Type B pancreatic cell (in vitro differentiated cells): Measurements from ENCODE around the gene LRRC36. TPM values are rescaled to one million over a fixed set of nuclear protein-coding genes. Genes with fewer than 3 reads are reported as not detected.

Source experiments
- DNase-seq: peaks from one replicate; pipeline ENCODE4 v3.0.0; 2021; ENCODE audit warnings: mixed read lengths; ENCODE audit not compliant: unreplicated experiment; ENCODE audit errors: extremely low spot score
- H3K27ac Mint-ChIP-seq: 2 replicates; pipeline ENCODE4 v1.8.0; 2021; ENCODE audit warnings: mild to moderate bottlenecking, mixed read lengths
- H3K27me3 Mint-ChIP-seq: 2 replicates; pipeline ENCODE4 v1.8.0; 2021; ENCODE audit warnings: mixed read lengths
- H3K36me3 Mint-ChIP-seq: 2 replicates; pipeline ENCODE4 v1.8.0; 2021; ENCODE audit warnings: mixed read lengths
- H3K4me1 Mint-ChIP-seq: one replicate; pipeline ENCODE4 v1.8.0; 2021; ENCODE audit warnings: mixed read lengths; ENCODE audit not compliant: unreplicated experiment
- H3K4me3 Mint-ChIP-seq: 2 replicates; pipeline ENCODE4 v1.8.0; 2021; ENCODE audit warnings: mild to moderate bottlenecking, mixed read lengths
- H3K9me3 Mint-ChIP-seq: 2 replicates; pipeline ENCODE4 v1.8.0; 2021; ENCODE audit warnings: mixed read lengths
- CTCF ChIP-seq: fragments of 200-600 bp; sonication (generic); conservative IDR thresholded peaks from 2 replicates; pipeline ENCODE4 v1.5.0; 2021; ENCODE audit warnings: antibody characterized with exemption, mild to moderate bottlenecking
- total RNA-seq: library from RNA; stranded (reverse); gene quantifications from 2 replicates; pipeline ENCODE4 v1.2.1, GENCODE V29; 2021; ENCODE audit warnings: low replicate concordance

LRRC36 gene
- total RNA-seq, 1 donor from 2014 or later: 1.1 TPM

- no peak for TF ChIP-seq CTCF
- peaks cover 12% of the 10 kb centered on the region for H3K4me1 Mint-ChIP-seq
- no peak for DNase-seq
- H3K27ac Mint-ChIP-seq: no peak overlapping the region
- no peaks in the 10 kb centered on the region for H3K36me3 Mint-ChIP-seq
- no peaks in the 10 kb centered on the region for H3K9me3 Mint-ChIP-seq
- peaks cover 13% of the 10 kb centered on the region for H3K27me3 Mint-ChIP-seq
- H3K4me3 Mint-ChIP-seq: no peak overlapping the region
Measured at GRCh38 chr16:67383284-67383683, 56.7 kb downstream of the LRRC36 start.

GRCh38 chr16:67384778-67385510 lies 58.3 kb downstream of the LRRC36 start:
- TF ChIP-seq CTCF: no peak
- H3K36me3 Mint-ChIP-seq: no peaks in the 10 kb centered on the region
- H3K4me1 Mint-ChIP-seq: peaks cover 21% of the 10 kb centered on the region
- no peak overlapping the region for H3K4me3 Mint-ChIP-seq
- peaks cover 13% of the 10 kb centered on the region for H3K27me3 Mint-ChIP-seq
- no peaks in the 10 kb centered on the region for H3K9me3 Mint-ChIP-seq
- DNase-seq: no peak
- H3K27ac Mint-ChIP-seq: no peak overlapping the region

- no peak for DNase-seq
- Mint-ChIP-seq H3K9me3 (no peaks in the 10 kb centered on the region), H3K4me3 (no peak overlapping the region), H3K27ac (no peak overlapping the region), H3K27me3 (peaks cover 13% of the 10 kb centered on the region), H3K4me1 (peaks cover 21% of the 10 kb centered on the region), H3K36me3 (no peaks in the 10 kb centered on the region)
- no peak for TF ChIP-seq CTCF
Measured at GRCh38 chr16:67386861-67387455, 60.3 kb downstream of the LRRC36 start.

GRCh38 chr16:67387479-67388079 lies 61.0 kb downstream of the LRRC36 start:
- H3K36me3 Mint-ChIP-seq: no peaks in the 10 kb centered on the region
- H3K4me1 Mint-ChIP-seq: peaks cover 25% of the 10 kb centered on the region
- H3K9me3 Mint-ChIP-seq: no peaks in the 10 kb centered on the region
- TF ChIP-seq CTCF: no peak
- no peak for DNase-seq
- no peak overlapping the region for H3K27ac Mint-ChIP-seq
- no peak overlapping the region for H3K4me3 Mint-ChIP-seq
- H3K27me3 Mint-ChIP-seq: peaks cover 16% of the 10 kb centered on the region

- no peaks in the 10 kb centered on the region for H3K9me3 Mint-ChIP-seq
- H3K27me3 Mint-ChIP-seq: peaks cover 18% of the 10 kb centered on the region
- H3K4me3 Mint-ChIP-seq: no peak overlapping the region
- TF ChIP-seq CTCF: no peak
- no peaks in the 10 kb centered on the region for H3K36me3 Mint-ChIP-seq
- DNase-seq: no peak
- no peak overlapping the region for H3K27ac Mint-ChIP-seq
- H3K4me1 Mint-ChIP-seq: peaks cover 26% of the 10 kb centered on the region
Measured at GRCh38 chr16:67388191-67388590, 61.6 kb downstream of the LRRC36 start.
